ENCODE data around the gene SMAD9. TPM values are rescaled to one million over a fixed set of nuclear protein-coding genes. Genes with fewer than 3 reads are reported as not detected.

The SMAD9 gene
- total RNA-seq, 1 donor from 2014 or later, result 0.79 TPM

GRCh38 chr13:36839281-36839680, 80.8 kb downstream of the SMAD9 start:
- DNase-seq (ENCODE audit: low read depth) (no peak), FAIRE-seq (no peak)
- no peaks in the 10 kb centered on the region for H3K27me3 ChIP-seq (ENCODE audit: control insufficient read depth, insufficient read depth, low read length)
- H3K4me3 ChIP-seq (ENCODE audit: low read depth, low read length), result no peak overlapping the region
- TF ChIP-seq CTCF (IDR thresholded peaks at IDR 0.05; ENCODE audit: insufficient read depth, low read length, severe bottlenecking), result no peak
- H3K36me3 ChIP-seq (ENCODE audit: control insufficient read depth, insufficient read depth, low read length), result no peaks in the 10 kb centered on the region

DNA sequence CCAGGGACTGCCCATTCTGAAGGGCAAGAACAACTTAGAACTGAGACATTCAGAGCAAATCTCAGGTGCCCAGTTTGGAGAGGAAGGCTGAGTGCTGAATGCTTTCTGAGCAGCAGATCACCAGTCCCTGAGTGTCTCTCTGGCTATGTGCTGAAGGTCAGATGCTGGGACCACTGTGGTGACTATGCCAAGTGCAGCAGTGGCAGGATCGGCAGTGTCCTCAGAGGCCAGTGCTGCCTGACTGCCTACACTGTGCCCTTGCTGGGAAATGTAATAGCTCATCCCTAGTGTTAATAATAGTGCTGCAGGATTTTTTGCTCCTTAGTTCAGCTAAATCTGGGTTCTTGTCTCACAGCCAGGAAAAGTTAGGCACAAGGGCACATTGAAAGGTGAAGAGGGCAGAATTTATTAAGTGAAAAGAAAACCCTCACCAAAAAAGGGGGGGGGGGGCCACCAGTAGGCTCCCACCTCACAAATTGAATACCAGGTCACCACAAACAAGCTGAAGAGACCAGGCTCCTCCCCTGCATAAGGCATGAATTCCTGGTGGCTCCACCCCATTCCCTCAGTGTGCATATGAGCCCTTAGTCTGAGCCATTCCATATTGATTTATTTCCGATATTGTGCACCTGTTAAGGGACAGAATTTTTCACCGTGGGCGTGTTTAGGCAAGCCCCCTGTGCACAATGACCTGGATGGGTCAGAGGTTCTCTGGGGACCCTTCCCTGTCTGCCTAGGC, 82.5 kb downstream of the SMAD9 start:
- DNase-seq (ENCODE audit: low read depth) (no peak), FAIRE-seq (no peak)
- no peak for TF ChIP-seq CTCF (IDR thresholded peaks at IDR 0.05; ENCODE audit: insufficient read depth, low read length, severe bottlenecking)
- no peaks in the 10 kb centered on the region for H3K36me3 ChIP-seq (ENCODE audit: control insufficient read depth, insufficient read depth, low read length)
- H3K4me3 ChIP-seq (ENCODE audit: low read depth, low read length), result no peak overlapping the region
- no peaks in the 10 kb centered on the region for H3K27me3 ChIP-seq (ENCODE audit: control insufficient read depth, insufficient read depth, low read length)

DNA sequence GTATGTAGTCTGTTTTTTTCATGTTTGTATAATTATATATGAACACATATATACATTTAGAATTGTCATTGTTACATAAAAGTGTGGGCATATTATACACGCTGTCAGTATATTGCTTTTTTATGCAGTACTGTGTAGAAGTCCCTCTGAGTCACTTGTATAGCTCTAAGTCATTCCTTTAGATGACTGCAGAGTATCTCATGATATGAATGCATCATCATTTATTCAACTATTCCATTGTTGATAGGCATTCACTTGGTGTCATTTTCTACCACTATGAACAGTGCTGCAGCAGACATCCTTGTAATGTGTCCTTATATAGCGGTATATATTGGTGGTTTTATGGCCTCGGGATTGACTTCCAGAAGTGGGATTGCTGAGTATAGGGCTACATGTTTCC, 85.7 kb downstream of the SMAD9 start:
- DNase-seq (ENCODE audit: low read depth) (peak; percentile 46), FAIRE-seq (no peak)
- H3K27me3 ChIP-seq (ENCODE audit: control insufficient read depth, insufficient read depth, low read length), result no peaks in the 10 kb centered on the region
- TF ChIP-seq CTCF (IDR thresholded peaks at IDR 0.05; ENCODE audit: insufficient read depth, low read length, severe bottlenecking), result no peak
- H3K4me3 ChIP-seq (ENCODE audit: low read depth, low read length), result no peak overlapping the region
- H3K36me3 ChIP-seq (ENCODE audit: control insufficient read depth, insufficient read depth, low read length), result no peaks in the 10 kb centered on the region

GRCh38 chr13:36831291-36831690, 88.7 kb downstream of the SMAD9 start:
- DNase-seq (ENCODE audit: low read depth), result no peak
- Histone ChIP-seq H3K36me3 (ENCODE audit: control insufficient read depth, insufficient read depth, low read length) (peaks cover 2% of the 10 kb centered on the region), H3K27me3 (ENCODE audit: control insufficient read depth, insufficient read depth, low read length) (no peaks in the 10 kb centered on the region), H3K4me3 (ENCODE audit: low read depth, low read length) (no peak overlapping the region)
- FAIRE-seq, result no peak
- TF ChIP-seq CTCF (IDR thresholded peaks at IDR 0.05; ENCODE audit: insufficient read depth, low read length, severe bottlenecking), result no peak

- TF ChIP-seq CTCF (IDR thresholded peaks at IDR 0.05; ENCODE audit: insufficient read depth, low read length, severe bottlenecking), result no peak
- FAIRE-seq (no peak), DNase-seq (ENCODE audit: low read depth) (no peak)
- Histone ChIP-seq H3K4me3 (ENCODE audit: low read depth, low read length) (no peak overlapping the region), H3K36me3 (ENCODE audit: control insufficient read depth, insufficient read depth, low read length) (peaks cover 2% of the 10 kb centered on the region), H3K27me3 (ENCODE audit: control insufficient read depth, insufficient read depth, low read length) (no peaks in the 10 kb centered on the region)
Measured at GRCh38 chr13:36829753-36830152, 90.3 kb downstream of the SMAD9 start.

DNA sequence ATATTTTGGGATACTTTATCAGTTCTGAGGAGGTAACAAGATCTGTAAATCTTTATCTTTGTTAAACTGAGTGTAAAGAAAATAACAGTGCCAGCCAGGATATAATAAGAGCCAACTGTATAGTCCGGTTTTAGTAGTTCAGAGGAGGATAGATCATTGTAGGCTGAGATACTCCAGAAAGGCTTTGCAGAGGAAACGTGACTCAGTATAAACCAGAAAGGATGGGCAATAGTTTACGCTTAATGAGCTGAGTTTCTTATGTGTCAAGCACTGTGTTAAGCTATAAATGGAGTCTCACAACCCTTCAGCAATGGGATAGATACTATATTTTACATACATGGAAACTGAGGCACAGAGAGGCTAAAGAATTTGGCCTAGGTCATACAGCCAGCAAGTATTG, 97.3 kb downstream of the SMAD9 start:
- H3K36me3 ChIP-seq (ENCODE audit: control insufficient read depth, insufficient read depth, low read length), result no peaks in the 10 kb centered on the region
- no peak for DNase-seq (ENCODE audit: low read depth)
- no peaks in the 10 kb centered on the region for H3K27me3 ChIP-seq (ENCODE audit: control insufficient read depth, insufficient read depth, low read length)
- FAIRE-seq, result no peak
- no peak overlapping the region for H3K4me3 ChIP-seq (ENCODE audit: low read depth, low read length)
- no peak for TF ChIP-seq CTCF (IDR thresholded peaks at IDR 0.05; ENCODE audit: insufficient read depth, low read length, severe bottlenecking)

Measured in bronchial epithelial cell (primary cell).